ENCODE results near the gene NABP2. TPM values are rescaled to one million over a fixed set of nuclear protein-coding genes. Genes with fewer than 3 reads are reported as not detected.
"Not testable (repeated sequence)": the region's sequence is repeated elsewhere in the genome, so short reads cannot be mapped to it uniquely, and the experiment has no call there.

The NABP2 gene
- 10 to 100 TPM; 61.0 to 96.6 TPM for total RNA-seq

- no peaks in the 10 kb centered on the region for H3K27me3 Mint-ChIP-seq
- peak within 1 kb of the TSS; percentile 89 for H3K27ac Mint-ChIP-seq
- peaks cover 45% of the 10 kb centered on the region for H3K36me3 Mint-ChIP-seq (ENCODE audit: low read depth)
- H3K4me3 Mint-ChIP-seq = peak within 1 kb of the TSS; percentile 100
- no peaks in the 10 kb centered on the region for H3K9me3 Mint-ChIP-seq
- ATAC-seq (replicated peaks) = peak; percentile 90
- peaks cover 23% of the 10 kb centered on the region for H3K4me1 Mint-ChIP-seq
Observed at GRCh38 chr12:56224102-56224701, at the start of gene NABP2. Gene NABP2, plus strand, starts transcription at chr12:56224342. Its CDS starts 515 bp downstream, at chr12:56224857.

- no peak overlapping the region for H3K4me3 Mint-ChIP-seq
- no peaks in the 10 kb centered on the region for H3K27me3 Mint-ChIP-seq
- H3K4me1 Mint-ChIP-seq = no peaks in the 10 kb centered on the region
- H3K27ac Mint-ChIP-seq = no peak overlapping the region
- ATAC-seq (replicated peaks) = no peak
- peaks cover 97% of the 10 kb centered on the region for H3K36me3 Mint-ChIP-seq (ENCODE audit: low read depth)
- no peaks in the 10 kb centered on the region for H3K9me3 Mint-ChIP-seq
Observed at GRCh38 chr12:56178347-56178746, 45.8 kb upstream of the NABP2 start.

GRCh38 chr12:56186957-56187356 is 37.2 kb upstream of the NABP2 start:
- no peaks in the 10 kb centered on the region for H3K27me3 Mint-ChIP-seq
- no peaks in the 10 kb centered on the region for H3K9me3 Mint-ChIP-seq
- H3K36me3 Mint-ChIP-seq (ENCODE audit: low read depth) = peaks cover 80% of the 10 kb centered on the region
- ATAC-seq (replicated peaks) = no peak
- H3K27ac Mint-ChIP-seq = peak overlapping the region; percentile 91
- peaks cover 25% of the 10 kb centered on the region for H3K4me1 Mint-ChIP-seq
- peak overlapping the region; percentile 91 for H3K4me3 Mint-ChIP-seq

- Mint-ChIP-seq H3K27me3 (no peaks in the 10 kb centered on the region), H3K4me1 (peaks cover 32% of the 10 kb centered on the region), H3K4me3 (peak overlapping the region; percentile 91), H3K9me3 (no peaks in the 10 kb centered on the region), H3K36me3 (ENCODE audit: low read depth) (peaks cover 67% of the 10 kb centered on the region), H3K27ac (peak overlapping the region; percentile 91)
- no peak for ATAC-seq (replicated peaks)
Observed at GRCh38 chr12:56188131-56188777, 35.9 kb upstream of the NABP2 start.

- H3K36me3 Mint-ChIP-seq (ENCODE audit: low read depth) = peaks cover 62% of the 10 kb centered on the region
- peak overlapping the region; percentile 91 for H3K4me3 Mint-ChIP-seq
- no peaks in the 10 kb centered on the region for H3K27me3 Mint-ChIP-seq
- H3K9me3 Mint-ChIP-seq = no peaks in the 10 kb centered on the region
- peak overlapping the region; percentile 91 for H3K27ac Mint-ChIP-seq
- no peak for ATAC-seq (replicated peaks)
- H3K4me1 Mint-ChIP-seq = peaks cover 35% of the 10 kb centered on the region
Observed at GRCh38 chr12:56188778-56189098, 35.4 kb upstream of the NABP2 start.

- peak within 1 kb of the TSS; percentile 91 for H3K4me3 Mint-ChIP-seq
- H3K36me3 Mint-ChIP-seq (ENCODE audit: low read depth) = peaks cover 56% of the 10 kb centered on the region
- ATAC-seq (replicated peaks) = peak; percentile 87
- peaks cover 35% of the 10 kb centered on the region for H3K4me1 Mint-ChIP-seq
- peak within 1 kb of the TSS; percentile 100 for H3K27ac Mint-ChIP-seq
- no peaks in the 10 kb centered on the region for H3K27me3 Mint-ChIP-seq
- H3K9me3 Mint-ChIP-seq = no peaks in the 10 kb centered on the region
Observed at GRCh38 chr12:56189099-56189917, 34.8 kb upstream of the NABP2 start, which contains the start of gene SMARCC2. Gene SMARCC2, minus strand, starts transcription at chr12:56189483. Its CDS starts 22 bp downstream, at chr12:56189461.

GRCh38 chr12:56189918-56190694 is 34.0 kb upstream of the NABP2 start:
- Mint-ChIP-seq H3K4me3 (peak overlapping the region; percentile 91), H3K27ac (peak overlapping the region; percentile 100), H3K4me1 (peaks cover 35% of the 10 kb centered on the region), H3K9me3 (no peaks in the 10 kb centered on the region), H3K27me3 (no peaks in the 10 kb centered on the region), H3K36me3 (ENCODE audit: low read depth) (peaks cover 48% of the 10 kb centered on the region)
- peak; percentile 59 for ATAC-seq (replicated peaks)

GRCh38 chr12:56190695-56191155 is 33.4 kb upstream of the NABP2 start:
- Mint-ChIP-seq H3K27me3 (no peaks in the 10 kb centered on the region), H3K36me3 (ENCODE audit: low read depth) (peaks cover 42% of the 10 kb centered on the region), H3K27ac (peak overlapping the region; percentile 100), H3K9me3 (no peaks in the 10 kb centered on the region), H3K4me1 (peaks cover 34% of the 10 kb centered on the region), H3K4me3 (peak overlapping the region; percentile 91)
- no peak for ATAC-seq (replicated peaks)

GRCh38 chr12:56192582-56192981 is 31.6 kb upstream of the NABP2 start:
- Mint-ChIP-seq H3K4me3 (peak overlapping the region; percentile 62), H3K36me3 (ENCODE audit: low read depth) (peaks cover 24% of the 10 kb centered on the region), H3K27ac (peak overlapping the region; percentile 88), H3K4me1 (peaks cover 31% of the 10 kb centered on the region), H3K27me3 (no peaks in the 10 kb centered on the region), H3K9me3 (no peaks in the 10 kb centered on the region)
- no peak for ATAC-seq (replicated peaks)

- peak overlapping the region; percentile 62 for H3K4me3 Mint-ChIP-seq
- H3K4me1 Mint-ChIP-seq = peaks cover 25% of the 10 kb centered on the region
- peak; percentile 23 for ATAC-seq (replicated peaks)
- peak overlapping the region; percentile 88 for H3K27ac Mint-ChIP-seq
- peaks cover 18% of the 10 kb centered on the region for H3K36me3 Mint-ChIP-seq (ENCODE audit: low read depth)
- H3K27me3 Mint-ChIP-seq = no peaks in the 10 kb centered on the region
- no peaks in the 10 kb centered on the region for H3K9me3 Mint-ChIP-seq
Observed at GRCh38 chr12:56193025-56193578, 31.0 kb upstream of the NABP2 start.

GRCh38 chr12:56196818-56197550 is 27.2 kb upstream of the NABP2 start:
- peaks cover 10% of the 10 kb centered on the region for H3K4me1 Mint-ChIP-seq
- ATAC-seq (replicated peaks); H3K27ac Mint-ChIP-seq; H3K4me3 Mint-ChIP-seq; H3K9me3 Mint-ChIP-seq; H3K27me3 Mint-ChIP-seq; H3K36me3 Mint-ChIP-seq (ENCODE audit: low read depth): not testable (repeated sequence)

GRCh38 chr12:56197921-56198635 is 26.1 kb upstream of the NABP2 start:
- Mint-ChIP-seq H3K27ac (no peak overlapping the region), H3K9me3 (no peaks in the 10 kb centered on the region), H3K27me3 (no peaks in the 10 kb centered on the region), H3K4me1 (peaks cover 5% of the 10 kb centered on the region), H3K4me3 (no peak overlapping the region), H3K36me3 (ENCODE audit: low read depth) (no peaks in the 10 kb centered on the region)
- ATAC-seq (replicated peaks) = no peak

GRCh38 chr12:56198836-56199235 is 25.3 kb upstream of the NABP2 start:
- no peak overlapping the region for H3K27ac Mint-ChIP-seq
- H3K36me3 Mint-ChIP-seq (ENCODE audit: low read depth) = no peaks in the 10 kb centered on the region
- ATAC-seq (replicated peaks) = no peak
- H3K4me3 Mint-ChIP-seq = no peak overlapping the region
- H3K4me1 Mint-ChIP-seq = no peaks in the 10 kb centered on the region
- H3K27me3 Mint-ChIP-seq = no peaks in the 10 kb centered on the region
- H3K9me3 Mint-ChIP-seq = no peaks in the 10 kb centered on the region

Data from activated T-helper 17 cell treated with anti-CD3 and anti-CD28 coated beads, Interleukin-2, amount 50 U/mL, for 72 hours (primary cell).